CD14-positive monocyte (primary cell): ENCODE results near the gene EXOC6B. TPM values are rescaled to one million over a fixed set of nuclear protein-coding genes. Genes with fewer than 3 reads are reported as not detected.

Source experiments
- DNase-seq, 3 donors: peaks; one replicate each; pipeline ENCODE4 v3.0.0-alpha.2; 2011 to 2022
- H2AFZ ChIP-seq: 2 replicates; pipeline ENCODE4 v1.6.0; 2012; ENCODE audit warnings: mild to moderate bottlenecking, low read depth, low read length, inconsistent platforms; ENCODE audit not compliant: insufficient read depth, poor library complexity, severe bottlenecking
- H3K27ac ChIP-seq, 2 donors: 1 replicate in 1 of 2; 2 replicates in 1 of 2; pipeline ENCODE4 v1.5.1; 2012 to 2013; ENCODE audit warnings: low read length in 2 of 2, control low read depth in 1 of 2, inconsistent platforms in 1 of 2, low read depth in 1 of 2, mild to moderate bottlenecking in 1 of 2
- H3K27me3 ChIP-seq, 2 donors: one replicate each; pipeline versions ENCODE4 v1.6.0 to v1.6.1; 2011 to 2013; ENCODE audit warnings: low read length in 2 of 2; ENCODE audit not compliant: control insufficient read depth in 2 of 2, insufficient read depth in 2 of 2
- H3K36me3 ChIP-seq, 2 donors: replicated peaks in 1 of 2; 1 replicate in 1 of 2; 2 replicates in 1 of 2; pipeline versions ENCODE4 v1.5.1 to v1.6.1; 2012 to 2013; ENCODE audit warnings: low read length in 2 of 2, control low read depth in 1 of 2, inconsistent platforms in 1 of 2, mild to moderate bottlenecking in 1 of 2; ENCODE audit not compliant: insufficient read depth in 2 of 2, control insufficient read depth in 1 of 2
- H3K4me1 ChIP-seq, 2 donors: 1 replicate in 1 of 2; 2 replicates in 1 of 2; pipeline versions ENCODE4 v1.5.1 to v1.6.1; 2012 to 2013; ENCODE audit warnings: low read length in 2 of 2, control low read depth in 1 of 2, inconsistent platforms in 1 of 2, mild to moderate bottlenecking in 1 of 2, moderate library complexity in 1 of 2; ENCODE audit not compliant: insufficient read depth in 2 of 2, control insufficient read depth in 1 of 2
- H3K4me2 ChIP-seq: replicated peaks from 2 replicates; pipeline ENCODE3; 2012; ENCODE audit warnings: low read length, moderate library complexity, mild to moderate bottlenecking; ENCODE audit not compliant: poor library complexity, severe bottlenecking; ENCODE audit errors: extremely low read depth
- H3K4me3 ChIP-seq, 3 experiments: fragments of 200-600 bp in 1 of 3; sonication (generic) in 1 of 3; replicated peaks in 1 of 3; 1 replicate in 2 of 3; 2 replicates in 1 of 3; pipeline ENCODE4 v1.5.1; 2011 to 2013; ENCODE audit warnings: low read length in 3 of 3, mild to moderate bottlenecking in 3 of 3, control low read depth in 2 of 3, low read depth in 2 of 3, inconsistent platforms in 1 of 3, moderate library complexity in 1 of 3
- H3K79me2 ChIP-seq: 2 replicates; pipeline ENCODE4 v1.6.0; 2012; ENCODE audit warnings: mild to moderate bottlenecking, control low read depth, inconsistent platforms, low read length, moderate library complexity; ENCODE audit not compliant: insufficient read depth
- H3K9ac ChIP-seq: 2 replicates; pipeline ENCODE4 v1.6.0; 2017; ENCODE audit warnings: low read length, mild to moderate bottlenecking; ENCODE audit not compliant: insufficient read depth, poor library complexity, severe bottlenecking
- H3K9me3 ChIP-seq, 2 donors: replicated peaks in 1 of 2; 1 replicate in 1 of 2; 2 replicates in 1 of 2; pipeline versions ENCODE4 v1.5.1 to v1.6.1; 2012 to 2013; ENCODE audit warnings: low read length in 2 of 2, control low read depth in 1 of 2; ENCODE audit not compliant: control insufficient read depth in 1 of 2, insufficient read depth in 1 of 2
- H4K20me1 ChIP-seq: 2 replicates; pipeline ENCODE4 v1.6.0; 2012; ENCODE audit warnings: mild to moderate bottlenecking, low read length, control low read depth, moderate library complexity; ENCODE audit not compliant: insufficient read depth
- H3K27ac Mint-ChIP-seq, 7 donors: one replicate each; pipeline ENCODE4 v1.8.0; 2020; ENCODE audit warnings: mild to moderate bottlenecking in 7 of 7, mixed read lengths in 7 of 7, moderate library complexity in 6 of 7, inconsistent platforms in 2 of 7
- H3K27me3 Mint-ChIP-seq, 3 donors: one replicate each; pipeline ENCODE4 v1.8.0; 2021 to 2022; ENCODE audit warnings: low read depth in 3 of 3, mild to moderate bottlenecking in 3 of 3, mixed read lengths in 3 of 3, moderate library complexity in 3 of 3, inconsistent platforms in 1 of 3
- H3K36me3 Mint-ChIP-seq, 2 donors: one replicate each; pipeline ENCODE4 v1.8.0; 2020; ENCODE audit warnings: mixed read lengths in 2 of 2, inconsistent platforms in 1 of 2, mild to moderate bottlenecking in 1 of 2
- H3K4me1 Mint-ChIP-seq: one replicate; pipeline ENCODE4 v1.8.0; 2020; ENCODE audit warnings: mild to moderate bottlenecking, mixed read lengths
- H3K4me3 Mint-ChIP-seq, 2 donors: one replicate each; pipeline ENCODE4 v1.8.0; 2020; ENCODE audit warnings: mild to moderate bottlenecking in 2 of 2, mixed read lengths in 2 of 2, moderate library complexity in 1 of 2
- H3K9me3 Mint-ChIP-seq, 7 donors: one replicate each; pipeline ENCODE4 v1.8.0; 2020 to 2022; ENCODE audit warnings: mixed read lengths in 7 of 7, mild to moderate bottlenecking in 6 of 7, moderate library complexity in 6 of 7, inconsistent platforms in 2 of 7
- WGBS: methylation state at CpG from one replicate; pipeline ENCODE4 v1.1.5; 2013; ENCODE audit warnings: missing lambda C conversion rate; ENCODE audit not compliant: insufficient coverage; 5-methylcytosine and 5-hydroxymethylcytosine counted together
- intact Hi-C, 2 donors: fragments of 100-400 bp; cut with micrococcal nuclease; formaldehyde crosslinking; loops; one replicate each; pipeline versions ENCODE4 v1.15.0 to v1.15.1; 2023
- polyA plus RNA-seq, 3 donors: library from polyadenylated mRNA; depleted of rRNA in 1 of 3; unstranded in 2 of 3; stranded (reverse) in 1 of 3; fragments of 300-500 nt in 2 of 3; fragments of >200 nt in 1 of 3; fragmentation: Illumina TruSeq in 2 of 3; gene quantifications; 1 replicate in 2 of 3; 2 replicates in 1 of 3; pipeline ENCODE4 v1.2.3, GENCODE V29; 2012 to 2021
- TF ChIP-seq, protein P1 (sequence below): fragments of 200-600 bp; IDR thresholded peaks from one replicate; pipeline ENCODE4 v1.8.0; 2022; ENCODE audit warnings: antibody characterized with exemption, mild to moderate bottlenecking

Gene EXOC6B
- polyA plus RNA-seq, 3 donors = 1.8 to 2.8 (median 2.1) TPM

DNA sequence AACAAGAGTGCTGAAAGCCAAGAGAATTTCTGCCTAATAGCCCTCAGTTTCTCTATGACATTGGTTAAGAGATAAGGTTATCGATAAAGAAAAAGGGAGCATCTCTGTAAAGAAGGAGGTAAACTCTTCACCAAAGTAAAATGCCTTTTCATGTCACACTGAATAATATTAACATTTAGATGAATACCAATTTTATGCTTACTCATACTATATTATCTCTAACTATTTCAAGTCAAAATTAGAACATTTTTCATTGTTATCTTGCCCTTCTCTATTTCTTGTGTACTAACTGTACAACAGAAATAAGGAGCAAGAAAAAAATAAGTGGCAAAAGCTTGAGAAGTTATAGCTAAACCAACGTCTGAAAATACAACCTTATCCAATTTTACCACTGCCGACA lies 127.5 kb downstream of the EXOC6B start:
- TF ChIP-seq, protein P1, sequence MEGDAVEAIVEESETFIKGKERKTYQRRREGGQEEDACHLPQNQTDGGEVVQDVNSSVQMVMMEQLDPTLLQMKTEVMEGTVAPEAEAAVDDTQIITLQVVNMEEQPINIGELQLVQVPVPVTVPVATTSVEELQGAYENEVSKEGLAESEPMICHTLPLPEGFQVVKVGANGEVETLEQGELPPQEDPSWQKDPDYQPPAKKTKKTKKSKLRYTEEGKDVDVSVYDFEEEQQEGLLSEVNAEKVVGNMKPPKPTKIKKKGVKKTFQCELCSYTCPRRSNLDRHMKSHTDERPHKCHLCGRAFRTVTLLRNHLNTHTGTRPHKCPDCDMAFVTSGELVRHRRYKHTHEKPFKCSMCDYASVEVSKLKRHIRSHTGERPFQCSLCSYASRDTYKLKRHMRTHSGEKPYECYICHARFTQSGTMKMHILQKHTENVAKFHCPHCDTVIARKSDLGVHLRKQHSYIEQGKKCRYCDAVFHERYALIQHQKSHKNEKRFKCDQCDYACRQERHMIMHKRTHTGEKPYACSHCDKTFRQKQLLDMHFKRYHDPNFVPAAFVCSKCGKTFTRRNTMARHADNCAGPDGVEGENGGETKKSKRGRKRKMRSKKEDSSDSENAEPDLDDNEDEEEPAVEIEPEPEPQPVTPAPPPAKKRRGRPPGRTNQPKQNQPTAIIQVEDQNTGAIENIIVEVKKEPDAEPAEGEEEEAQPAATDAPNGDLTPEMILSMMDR = no peak
- no peak overlapping the region for H3K4me3 ChIP-seq
- Mint-ChIP-seq H3K9me3 (peaks cover 0 to 3% (median 0%) of the 10 kb centered on the region in 7 donors), H3K27ac (no peak overlapping the region), H3K4me3 (no peak overlapping the region), H3K27me3 (peaks cover 0 to 1% (median 0%) of the 10 kb centered on the region in 3 donors), H3K4me1 (peaks cover 5% of the 10 kb centered on the region), H3K36me3 (no peaks in the 10 kb centered on the region)
- H3K4me2 ChIP-seq = no peak overlapping the region
- H3K9ac ChIP-seq = no peak overlapping the region
- H3K4me1 ChIP-seq = peaks cover 0 to 6% of the 10 kb centered on the region in 2 donors
- H3K79me2 ChIP-seq = no peaks in the 10 kb centered on the region
- no peak overlapping the region for H3K27ac ChIP-seq
- no peak for DNase-seq
- WGBS = no CpG with 5 or more reads among the region's 3 CpGs
- no peaks in the 10 kb centered on the region for H3K27me3 ChIP-seq
- intact Hi-C loops = no loop called here
- H4K20me1 ChIP-seq = no peaks in the 10 kb centered on the region
- H2AFZ ChIP-seq = no peak overlapping the region
- no peaks in the 10 kb centered on the region for H3K36me3 ChIP-seq
- H3K9me3 ChIP-seq = no peaks in the 10 kb centered on the region

DNA sequence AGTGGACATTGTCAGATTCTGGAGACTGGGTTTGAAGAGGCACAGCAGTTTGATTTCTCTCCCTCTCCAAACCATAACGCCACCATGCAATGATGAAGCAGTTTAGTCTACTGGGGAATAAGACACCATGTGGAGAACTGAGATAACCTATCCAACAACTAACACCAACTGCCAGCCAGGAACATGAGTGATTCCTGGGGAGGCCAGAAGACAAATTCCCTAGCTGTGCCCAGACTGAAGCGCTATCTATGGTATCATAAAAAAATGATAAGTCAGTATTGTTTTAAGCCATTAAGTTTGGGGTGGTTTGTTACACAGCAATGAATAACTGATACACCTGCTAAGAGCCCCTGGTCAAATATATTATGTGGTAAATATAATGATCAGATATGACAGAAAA lies 129.3 kb downstream of the EXOC6B start:
- Mint-ChIP-seq H3K36me3 (no peaks in the 10 kb centered on the region), H3K27me3 (peaks cover 0 to 1% (median 1%) of the 10 kb centered on the region in 3 donors), H3K4me1 (peaks cover 11% of the 10 kb centered on the region), H3K27ac (no peak overlapping the region), H3K4me3 (no peak overlapping the region), H3K9me3 (peaks cover 0 to 3% (median 0%) of the 10 kb centered on the region in 7 donors)
- WGBS = no CpG with 5 or more reads among the region's 2 CpGs
- no peak overlapping the region for H3K4me3 ChIP-seq
- H4K20me1 ChIP-seq = no peaks in the 10 kb centered on the region
- H3K27me3 ChIP-seq = no peaks in the 10 kb centered on the region
- no peaks in the 10 kb centered on the region for H3K79me2 ChIP-seq
- no peak for DNase-seq
- H3K4me2 ChIP-seq = no peak overlapping the region
- H3K9ac ChIP-seq = no peak overlapping the region
- peaks cover 0 to 6% of the 10 kb centered on the region in 2 donors for H3K4me1 ChIP-seq
- no peak overlapping the region for H3K27ac ChIP-seq
- no peak overlapping the region for H2AFZ ChIP-seq
- TF ChIP-seq, protein P1 = no peak
- no peaks in the 10 kb centered on the region for H3K9me3 ChIP-seq
- H3K36me3 ChIP-seq = no peaks in the 10 kb centered on the region
- intact Hi-C loops = no loop called here
